ENCODE data around the gene ARHGAP30.
A peak's percentile ranks its signal among the peaks of the same experiment; 100 is the strongest.

The ARHGAP30 gene

DNA sequence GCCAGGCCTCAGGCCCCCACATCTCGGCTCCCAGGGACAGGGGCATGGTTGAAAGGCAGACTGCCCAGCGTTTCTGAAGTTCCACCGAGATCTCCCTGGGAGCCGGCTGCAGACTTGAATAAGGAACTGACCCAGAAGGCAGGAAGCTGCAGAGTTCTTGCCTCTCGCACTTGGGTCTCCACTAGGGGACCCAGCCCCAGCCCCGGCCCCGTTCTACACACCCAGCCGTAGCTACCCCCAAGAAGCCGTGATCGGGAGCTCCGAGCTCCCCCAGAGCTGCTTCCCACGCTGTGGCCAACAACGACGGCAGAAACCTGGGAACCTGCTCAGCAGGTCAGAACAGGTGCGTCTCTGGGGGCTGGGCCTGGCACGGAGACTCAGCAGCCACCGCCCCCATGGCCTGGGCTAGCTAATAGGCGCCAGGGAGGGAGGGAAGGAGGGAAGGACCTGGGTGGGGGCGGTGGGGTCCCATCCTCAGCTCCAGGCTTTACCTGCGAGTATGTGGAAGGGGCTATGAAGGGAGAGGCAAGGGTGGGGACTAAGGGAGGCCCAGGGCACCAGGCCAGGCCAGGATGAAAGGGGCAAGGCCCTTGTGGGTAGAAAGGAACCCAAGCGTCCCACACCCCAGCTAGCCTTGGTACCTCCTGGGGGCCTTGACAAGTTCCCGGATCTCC, 19.7 kb upstream of the ARHGAP30 start, which contains the start of gene NECTIN4:
Gene NECTIN4 (minus strand): TSS at position 308 of the 674 bp plus-strand sequence. CDS start 262 bp downstream, at position 46.
- no peak for DNase-seq

DNA sequence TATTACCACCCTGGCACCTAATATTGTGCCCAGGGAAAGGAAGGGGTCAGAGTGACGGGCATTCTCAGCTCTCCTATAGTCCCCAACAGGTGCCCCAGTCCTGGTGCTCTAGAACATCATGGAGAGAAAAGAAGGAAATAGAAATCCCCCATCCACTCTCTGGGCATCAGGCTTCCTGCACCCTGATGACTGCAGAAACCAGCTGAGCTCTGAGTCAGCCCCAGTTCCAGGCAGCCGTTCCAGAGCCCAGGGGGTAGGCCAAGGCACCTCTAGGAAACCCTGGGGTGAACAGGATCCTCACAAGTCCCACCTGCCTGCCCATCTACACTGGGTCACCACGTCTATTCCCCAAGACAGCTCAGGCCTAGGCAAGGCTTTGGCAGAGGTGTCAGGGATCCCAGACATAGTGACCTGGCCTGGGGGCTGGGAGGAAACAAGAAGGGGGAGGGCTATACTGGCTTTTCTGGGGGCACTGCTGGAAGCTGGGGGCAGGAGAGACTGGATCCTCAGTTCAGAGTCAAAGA, 19.0 kb upstream of the ARHGAP30 start:
- no peak for DNase-seq

DNA sequence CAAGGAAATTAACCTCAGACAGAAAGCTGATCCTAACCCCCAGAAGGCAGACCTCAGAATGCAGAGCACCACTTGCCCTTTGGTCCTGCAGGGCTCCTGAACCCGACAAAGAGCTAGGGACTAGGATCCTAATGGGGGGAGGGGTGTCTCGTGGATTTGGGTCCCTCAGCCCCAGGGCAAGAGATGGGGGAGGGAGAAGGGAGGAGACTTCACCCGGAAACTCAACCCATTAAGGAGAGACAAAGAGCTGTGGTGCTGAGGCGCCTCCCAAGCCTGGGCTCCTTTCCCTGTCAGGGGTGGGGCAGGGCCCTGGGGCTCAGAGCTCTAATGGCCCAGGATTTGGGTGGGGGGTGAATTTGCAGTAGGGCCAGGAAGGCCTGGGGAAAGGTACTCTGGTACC, 16.8 kb upstream of the ARHGAP30 start:
- DNase-seq, result no peak

DNA sequence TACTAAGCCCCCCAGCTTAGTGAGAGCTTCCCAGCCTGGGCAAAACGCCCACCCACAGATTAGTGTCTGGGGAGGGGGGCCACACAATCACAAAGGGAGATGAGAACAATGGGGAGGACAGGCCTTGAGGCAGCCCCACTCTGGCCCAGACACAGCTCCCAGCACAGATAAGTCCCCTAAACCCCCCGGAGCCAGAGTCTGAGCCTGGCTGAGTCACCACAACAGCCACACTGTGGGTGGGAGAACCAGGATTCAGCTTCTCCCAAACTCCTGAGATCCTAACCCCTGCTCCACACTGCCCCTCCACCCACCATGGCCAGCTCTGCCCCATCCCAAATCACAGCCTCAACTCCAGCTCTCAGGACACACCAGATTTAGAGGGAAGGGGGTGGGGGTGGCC, 15.5 kb upstream of the ARHGAP30 start:
- DNase-seq, result no peak

DNA sequence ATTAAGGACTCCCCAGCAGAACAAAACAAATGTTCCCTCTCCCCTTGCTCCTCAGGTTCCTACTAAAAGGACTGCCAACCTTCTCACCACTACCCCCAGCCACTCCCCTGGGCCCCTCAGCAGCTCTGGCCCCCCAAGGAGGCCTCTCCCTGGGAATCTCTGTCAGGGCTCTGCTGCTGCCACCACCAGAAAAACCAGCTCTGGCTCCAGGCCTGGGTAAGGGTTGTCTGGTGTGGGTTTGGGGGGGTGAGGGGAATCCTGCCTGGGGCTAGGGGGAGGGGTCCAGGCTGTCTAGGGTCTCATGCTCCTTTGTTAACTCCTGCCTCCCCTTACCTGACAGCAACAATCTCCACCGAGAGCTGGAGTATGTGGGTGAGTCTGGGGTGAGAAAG, 14.9 kb upstream of the ARHGAP30 start:
- no peak for DNase-seq

DNA sequence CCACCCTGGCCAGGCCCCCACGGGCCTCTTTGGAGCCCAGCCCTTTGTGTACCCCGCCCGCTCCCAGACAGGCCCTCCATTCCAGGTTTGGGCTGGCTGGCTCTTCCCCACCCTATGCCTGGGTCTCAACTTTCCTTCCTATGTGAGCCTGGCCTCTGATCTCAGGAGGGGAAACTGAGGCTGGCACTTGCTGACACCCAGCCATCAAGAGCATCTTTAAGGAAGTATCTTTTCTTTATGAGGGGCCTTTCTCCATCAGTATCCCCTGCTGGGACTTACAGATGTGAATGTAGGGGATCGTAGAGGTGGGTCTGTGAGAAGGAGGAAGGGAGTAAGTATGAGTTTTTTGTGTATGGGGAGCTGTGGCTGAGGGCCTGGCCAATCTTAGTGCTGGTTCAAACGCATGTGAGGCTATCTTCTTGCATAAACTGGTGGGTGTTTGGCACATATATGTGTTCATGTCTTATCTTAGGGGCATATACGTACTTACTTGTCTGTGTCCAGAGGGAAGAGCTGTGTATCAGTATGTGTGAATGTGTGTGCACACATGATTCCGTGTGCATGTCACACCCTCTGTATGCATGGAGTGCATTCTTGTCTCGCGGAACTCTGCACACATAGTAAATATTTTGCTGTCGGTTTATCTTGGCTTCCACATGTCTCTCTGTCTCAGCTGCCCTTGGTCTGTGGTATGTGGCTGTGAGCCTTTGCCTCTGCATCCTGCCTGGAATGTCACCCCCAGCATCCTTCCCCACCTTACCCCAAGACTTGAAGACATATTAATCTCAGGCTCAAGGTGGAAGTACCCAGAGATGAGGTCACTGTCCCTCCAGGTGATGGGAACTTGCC, 14.3 kb upstream of the ARHGAP30 start:
- DNase-seq, result no peak

DNA sequence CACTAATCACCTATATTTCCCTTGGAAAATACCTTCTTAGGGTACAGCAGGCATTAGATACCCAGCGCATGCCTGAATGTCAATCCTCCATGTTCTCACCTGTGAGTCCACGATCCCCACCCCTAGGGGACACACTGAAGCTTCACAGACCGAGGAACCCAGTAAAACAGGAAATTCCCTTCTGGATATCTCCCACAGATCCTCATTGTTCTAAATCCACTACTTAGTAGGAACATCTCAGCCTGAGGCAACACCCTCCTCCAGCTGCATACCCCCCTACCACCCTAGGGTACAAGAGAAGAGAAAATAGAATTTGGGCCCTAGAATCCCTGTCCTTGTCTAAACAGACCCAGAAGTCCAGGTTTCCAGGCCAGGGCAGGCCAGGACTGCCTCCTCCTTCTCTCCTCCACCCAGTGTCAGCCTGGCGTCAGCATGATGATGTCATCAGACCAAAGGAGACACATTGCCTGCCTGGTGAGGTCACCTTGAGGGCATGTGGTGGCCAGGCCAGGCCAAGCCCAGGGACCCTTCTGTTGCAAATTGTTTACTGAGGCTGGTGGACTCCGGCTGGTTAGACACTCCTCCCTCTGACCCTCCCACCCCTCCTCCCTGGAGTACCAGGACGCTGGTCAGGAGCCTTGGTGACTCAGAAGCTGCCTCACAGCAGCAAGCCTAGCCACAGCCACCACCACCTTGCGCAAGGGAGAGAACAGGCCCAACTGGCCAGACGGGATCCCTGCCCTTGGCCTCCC, 13.5 kb upstream of the ARHGAP30 start:
- DNase-seq, result no peak

DNA sequence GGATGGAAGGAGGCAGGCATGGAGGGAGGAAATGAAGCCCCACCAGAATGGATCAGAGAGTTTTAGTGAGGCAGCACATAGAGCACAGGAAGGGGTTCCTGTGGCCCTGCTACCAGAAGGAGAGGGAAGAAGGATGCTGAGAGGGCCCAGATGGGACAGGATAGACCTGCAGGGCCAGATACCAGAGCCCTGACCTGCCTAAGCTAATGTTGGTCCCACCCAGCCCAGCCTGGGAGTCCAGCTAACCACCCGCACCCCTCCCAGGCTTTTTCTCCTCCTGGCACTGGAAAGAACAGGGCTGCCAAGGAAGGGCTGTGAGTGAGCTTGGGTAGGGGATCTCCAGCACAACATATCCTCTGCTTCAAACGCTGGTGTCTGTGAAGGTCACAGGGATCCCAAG, 12.8 kb upstream of the ARHGAP30 start:
- DNase-seq, result no peak

DNA sequence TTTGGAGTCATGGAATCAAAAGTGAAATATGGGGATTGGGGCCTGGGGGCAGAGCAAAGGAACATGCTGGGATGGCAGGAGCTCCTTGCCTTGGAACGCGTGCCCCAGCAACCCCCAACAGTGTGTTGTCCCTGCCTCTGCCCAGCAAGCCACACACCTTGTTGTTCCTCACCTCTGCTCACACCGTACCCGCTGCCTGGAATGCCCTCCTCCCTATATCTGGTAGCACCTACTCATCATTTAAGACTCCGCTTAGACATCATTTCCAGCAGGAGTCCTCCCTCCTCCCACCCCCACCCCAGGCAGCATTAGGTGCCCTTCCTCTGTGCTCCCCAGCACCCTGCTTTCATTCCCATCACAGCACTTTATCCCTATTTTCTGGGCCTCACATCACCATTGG, 11.8 kb upstream of the ARHGAP30 start:
- no peak for DNase-seq

DNA sequence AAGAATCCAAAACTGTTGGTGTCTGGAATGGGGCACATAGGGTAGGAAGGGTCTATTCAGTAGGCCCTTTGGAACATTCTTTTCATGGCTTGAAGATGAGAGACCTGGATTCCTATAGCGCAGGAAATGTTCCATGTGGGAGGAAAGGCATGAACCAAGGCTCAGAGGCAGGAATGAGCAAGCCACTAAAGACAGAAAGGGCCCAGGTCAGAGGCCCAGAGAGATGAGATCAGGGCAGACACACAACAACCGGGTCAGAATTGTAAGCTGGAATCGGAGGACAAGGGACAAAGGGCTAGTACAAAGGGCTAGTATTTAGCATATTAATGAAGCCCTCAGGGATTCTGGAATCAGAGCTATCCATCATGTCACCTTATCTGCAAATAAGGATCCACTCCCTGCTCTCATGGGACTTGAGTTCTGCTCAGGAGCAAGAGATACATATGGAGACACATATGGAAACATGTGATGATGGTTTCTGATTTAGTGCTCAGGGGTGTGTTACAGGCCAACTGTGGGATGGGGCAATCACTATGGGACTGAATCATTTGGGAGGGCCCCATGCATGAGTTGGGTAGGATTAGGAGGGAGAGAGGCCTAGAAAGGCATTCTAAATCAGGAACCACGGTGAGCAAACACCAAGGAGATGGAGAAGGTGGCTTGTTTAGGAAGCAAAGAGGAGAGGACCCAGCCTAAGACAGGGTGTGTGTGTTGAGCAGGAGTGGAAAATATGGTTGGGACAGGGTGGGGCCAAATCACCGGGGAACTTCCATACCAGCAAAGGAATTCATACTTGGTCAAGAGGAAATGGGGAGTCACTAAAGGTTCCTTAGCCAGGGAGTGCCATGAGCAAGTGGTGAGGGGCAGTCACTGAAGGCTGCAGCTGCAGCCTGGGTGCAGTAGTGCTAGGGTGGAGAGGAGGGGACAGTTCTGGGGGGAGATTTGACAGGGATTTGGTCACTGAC, 11.0 kb upstream of the ARHGAP30 start:
- DNase-seq, result no peak

DNA sequence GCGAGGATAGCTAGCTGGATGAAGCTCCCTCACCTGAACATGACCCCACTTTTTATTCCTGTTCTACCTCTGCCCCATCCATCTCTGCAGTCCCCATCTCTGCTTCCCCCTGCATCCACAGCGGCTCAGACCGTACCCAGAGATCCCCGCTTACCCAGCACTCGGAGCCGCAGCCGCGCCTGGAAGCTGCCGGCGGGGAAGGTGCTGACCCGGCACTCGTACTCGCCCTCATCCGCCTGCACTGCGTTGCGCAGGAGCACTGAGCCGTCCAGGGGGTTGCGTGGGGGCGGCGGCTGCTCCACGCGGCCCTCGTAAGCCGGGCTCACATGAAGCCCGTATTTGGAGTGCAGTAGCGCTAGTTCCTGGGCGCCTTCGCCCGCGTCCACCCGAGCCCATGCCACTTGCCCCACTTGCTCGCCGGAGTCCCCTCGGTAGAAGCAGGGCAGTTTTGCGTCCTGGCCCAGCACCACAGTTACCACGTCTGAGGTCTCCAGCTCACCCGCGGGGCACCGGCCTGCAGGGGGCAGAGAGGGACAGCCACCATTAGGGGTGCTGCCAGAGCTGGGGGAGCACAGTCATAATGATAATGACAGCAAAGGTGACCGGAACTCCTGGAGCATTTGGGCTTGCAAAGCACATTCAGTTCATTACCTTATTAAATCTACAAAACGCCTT, 9.9 kb upstream of the ARHGAP30 start:
- DNase-seq, result no peak

DNA sequence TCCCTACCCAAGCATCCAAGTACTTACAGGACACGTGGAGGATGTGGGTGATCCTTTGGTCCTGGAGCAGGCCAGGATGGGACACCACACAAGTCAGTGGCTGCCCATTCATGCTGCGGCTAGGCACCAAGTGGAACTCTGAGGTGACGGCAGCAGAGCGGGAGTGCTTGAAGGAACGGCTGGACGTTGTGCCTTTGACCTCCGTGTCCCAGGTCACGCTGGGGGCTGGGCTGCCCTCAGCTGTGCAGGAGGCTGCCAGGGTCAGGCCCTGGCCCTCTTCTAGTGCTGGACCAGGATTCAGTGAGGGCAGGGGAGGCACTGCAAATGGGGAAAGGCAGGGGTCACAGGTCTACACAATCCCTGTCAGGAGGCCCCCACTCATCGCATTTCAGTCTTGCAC, 7.7 kb upstream of the ARHGAP30 start:
- no peak for DNase-seq

DNA sequence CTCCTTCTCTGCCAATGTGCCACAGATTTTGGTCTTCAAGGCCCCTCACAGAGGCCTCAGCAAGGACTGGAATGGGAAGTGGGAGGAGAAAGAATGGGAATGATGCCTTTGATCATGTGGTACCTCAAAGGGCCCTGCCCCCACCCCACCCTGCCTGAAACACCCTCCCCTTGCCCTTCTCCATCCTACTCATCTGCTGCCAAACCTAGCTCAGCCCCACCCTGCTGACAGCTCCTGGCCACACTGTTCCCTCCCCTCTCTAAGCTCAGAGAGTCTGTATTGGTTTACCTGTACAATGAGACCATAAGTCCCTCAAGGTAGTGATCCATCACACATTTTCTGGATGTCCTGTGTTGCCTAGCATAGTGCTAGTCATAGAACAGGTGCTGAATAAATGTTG, 6.7 kb upstream of the ARHGAP30 start:
- no peak for DNase-seq

DNA sequence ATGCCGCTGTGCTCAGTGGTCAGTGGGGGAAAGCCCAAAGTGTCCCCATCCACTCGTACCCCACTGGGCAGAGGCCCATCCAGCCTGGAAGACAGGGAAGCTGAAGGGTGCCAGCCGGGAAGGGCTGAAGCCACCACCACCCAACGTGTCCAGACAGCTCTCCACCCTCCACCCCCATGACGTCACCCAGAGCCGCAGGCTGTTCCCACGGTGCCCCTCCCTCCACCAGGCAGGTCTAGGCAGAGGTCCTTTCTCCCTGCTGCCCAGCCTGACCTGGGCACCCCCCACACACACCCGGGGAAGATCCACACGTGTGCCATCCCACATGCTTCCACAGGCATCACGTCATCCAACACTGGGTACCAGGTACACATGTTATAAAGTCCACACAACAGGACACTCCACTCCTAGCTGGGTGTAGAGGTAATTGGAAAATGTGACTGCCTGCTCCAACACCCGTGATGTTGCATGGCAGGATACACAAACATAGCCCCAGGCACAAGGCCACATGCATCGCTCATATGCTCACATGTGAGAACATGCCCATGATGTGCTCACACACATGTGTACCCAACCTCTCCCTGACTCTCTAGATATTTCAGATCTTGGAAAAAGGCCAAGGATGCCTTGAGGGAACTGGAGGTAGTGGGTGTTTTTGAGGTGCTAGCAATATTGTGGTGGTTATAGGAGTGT, 5.1 kb upstream of the ARHGAP30 start:
- DNase-seq, result no peak

DNA sequence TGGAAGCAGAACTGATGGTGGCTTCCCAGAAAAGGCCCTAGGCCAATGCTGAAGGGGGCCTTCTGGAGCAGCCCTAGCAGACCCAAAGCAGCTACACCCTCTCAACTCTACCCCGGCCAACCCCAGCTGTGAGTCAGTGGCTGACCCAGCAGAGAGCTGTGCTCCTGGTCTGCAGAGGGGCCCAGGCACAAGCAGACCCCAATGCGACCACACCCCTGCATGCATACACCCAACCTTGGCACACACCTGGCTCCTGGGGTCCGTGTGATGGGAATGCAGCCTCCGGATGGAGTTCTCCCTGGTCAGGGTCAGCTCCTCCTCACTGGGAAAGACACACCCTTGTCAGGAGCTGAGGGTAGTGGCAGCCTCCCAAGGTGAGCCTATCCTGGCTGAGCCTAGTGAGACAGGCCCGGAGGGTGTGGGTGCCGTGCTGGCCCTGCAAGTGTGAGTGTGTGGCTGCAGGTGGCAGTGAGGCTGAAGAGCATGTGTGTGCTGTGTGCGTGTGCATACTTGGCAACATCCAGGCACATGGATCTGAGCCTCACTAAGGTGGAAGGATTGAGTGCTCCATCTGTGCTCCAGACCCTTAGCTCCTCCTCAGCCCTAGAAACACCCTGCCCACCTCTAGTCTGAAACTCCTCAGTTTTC, 3.9 kb upstream of the ARHGAP30 start:
- no peak for DNase-seq

DNA sequence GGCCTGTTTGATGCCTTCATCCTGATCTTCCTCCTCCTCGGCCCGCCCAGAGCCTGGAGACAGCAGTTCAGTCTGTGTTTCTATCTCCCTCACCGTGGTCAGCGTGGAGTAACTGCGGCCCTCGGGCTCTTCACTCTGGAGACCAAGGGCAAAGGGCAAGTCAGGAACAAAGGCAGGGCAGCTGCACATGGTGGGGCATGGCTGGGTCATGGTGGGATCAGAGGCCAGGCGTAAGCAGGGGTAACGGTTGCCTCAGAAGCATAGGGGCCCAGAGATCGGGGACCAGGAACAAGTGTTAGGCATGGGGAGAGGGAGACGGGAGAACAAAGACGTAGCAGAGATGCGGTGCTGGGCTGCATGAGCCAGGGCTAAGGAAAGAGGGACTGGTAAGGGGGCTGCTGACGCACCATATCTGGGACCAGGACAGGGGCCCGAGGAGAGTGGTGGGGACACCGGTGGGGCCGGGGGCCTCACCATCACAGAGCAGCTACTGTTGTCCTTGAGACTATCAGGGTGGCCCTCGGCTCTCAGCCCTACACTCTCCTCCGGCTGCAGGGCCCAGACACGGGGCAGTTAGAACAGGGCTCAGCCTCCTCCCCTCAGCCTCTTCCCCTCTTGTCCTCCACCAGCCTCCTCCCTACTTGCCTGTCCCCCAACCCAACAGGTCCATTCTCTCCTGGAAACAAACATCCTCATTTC, 3.2 kb upstream of the ARHGAP30 start:
- DNase-seq, result no peak

DNA sequence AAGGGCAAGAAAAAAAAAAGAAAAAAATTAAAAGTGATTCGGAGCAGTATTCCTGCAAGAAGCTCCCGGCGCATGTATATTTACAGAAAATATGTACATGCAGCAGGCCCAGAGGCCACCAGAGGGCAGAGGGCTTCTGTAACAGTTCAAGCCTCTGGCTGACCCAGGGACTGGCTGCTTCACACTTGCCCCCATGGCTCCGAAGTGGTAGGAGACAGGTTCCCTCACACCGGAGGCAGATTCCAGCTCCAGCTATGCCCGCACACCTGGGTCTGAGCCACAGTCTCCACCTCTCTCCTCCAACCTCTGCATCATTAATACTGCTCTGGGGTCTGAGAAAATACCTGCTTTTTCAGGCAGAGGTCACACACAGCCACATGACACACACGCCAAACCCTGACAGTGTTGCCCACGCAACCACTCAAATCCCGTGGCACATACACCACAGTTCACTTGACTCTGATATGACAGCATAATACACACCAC, 2.2 kb upstream of the ARHGAP30 start:
- DNase-seq, result peak; percentile 34 to 38

DNA sequence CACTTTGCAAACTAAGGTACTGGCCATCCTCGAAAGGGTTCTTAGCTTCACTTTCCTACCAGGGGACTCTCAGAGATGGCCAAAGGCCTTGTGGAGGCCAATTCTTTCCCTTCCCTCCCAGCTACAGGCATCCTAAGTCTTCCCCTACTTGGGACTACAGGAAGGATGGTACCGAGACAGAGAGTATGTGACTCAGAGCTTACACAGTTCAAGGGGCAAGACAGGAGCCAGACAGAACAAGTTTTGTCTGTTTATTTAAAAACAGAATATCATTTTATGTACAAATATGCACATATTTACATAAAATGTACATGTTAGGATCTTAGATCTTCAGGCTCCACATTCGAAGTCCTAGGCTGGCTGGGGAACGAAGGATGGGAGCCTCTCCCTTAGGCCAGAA, 1.1 kb upstream of the ARHGAP30 start:
- DNase-seq, result no peak

DNA sequence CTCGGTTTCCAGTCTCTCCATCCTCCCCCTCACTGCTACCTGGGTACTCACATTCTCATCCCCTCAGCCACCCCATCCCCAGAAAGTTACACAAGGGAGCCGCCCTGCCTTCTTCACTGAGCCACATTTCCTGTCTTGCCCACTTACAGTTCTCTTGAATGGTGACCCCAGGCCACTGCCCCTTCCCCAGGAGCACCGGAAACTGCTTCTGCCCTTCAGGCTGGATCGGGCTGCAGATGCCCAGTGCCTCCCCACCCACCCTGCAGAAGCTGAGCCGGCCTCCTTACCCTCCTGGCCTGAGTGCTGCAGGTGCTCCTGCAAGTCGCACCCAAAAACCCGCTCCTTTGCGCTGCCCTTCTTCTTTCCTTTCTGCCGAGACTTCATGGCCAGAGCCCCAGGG, 450 bp downstream of the ARHGAP30 start:
- no peak for DNase-seq
